Measurements from ENCODE around the gene AKAP8L. TPM values are rescaled to one million over a fixed set of nuclear protein-coding genes. Genes with fewer than 3 reads are reported as not detected.

The AKAP8L gene
- total RNA-seq, 2 donors from 2014 or later = 64.8 to 68.4 TPM

GRCh38 chr19:15453091-15453578 is 34.3 kb upstream of the AKAP8L start:
- Mint-ChIP-seq H3K27me3 (no peaks in the 10 kb centered on the region), H3K4me3 (no peak overlapping the region), H3K27ac (no peak overlapping the region), H3K9me3 (no peaks in the 10 kb centered on the region), H3K4me1 (peaks cover 24% of the 10 kb centered on the region), H3K36me3 (ENCODE audit: low read depth) (peaks cover 79% of the 10 kb centered on the region)
- ATAC-seq (replicated peaks) = no peak

- Mint-ChIP-seq H3K27ac (no peak overlapping the region), H3K4me3 (no peak overlapping the region), H3K4me1 (peaks cover 24% of the 10 kb centered on the region), H3K27me3 (no peaks in the 10 kb centered on the region), H3K9me3 (no peaks in the 10 kb centered on the region), H3K36me3 (ENCODE audit: low read depth) (peaks cover 73% of the 10 kb centered on the region)
- no peak for ATAC-seq (replicated peaks)
These were observed 33.6 kb upstream of the AKAP8L start for GRCh38 chr19:15452111-15453047.

GRCh38 chr19:15450528-15450890 is 31.7 kb upstream of the AKAP8L start:
- Mint-ChIP-seq H3K9me3 (no peaks in the 10 kb centered on the region), H3K4me3 (peak overlapping the region; percentile 73), H3K36me3 (ENCODE audit: low read depth) (peaks cover 58% of the 10 kb centered on the region), H3K4me1 (peaks cover 24% of the 10 kb centered on the region), H3K27me3 (no peaks in the 10 kb centered on the region), H3K27ac (peak overlapping the region; percentile 85)
- ATAC-seq (replicated peaks) = no peak

- peak within 1 kb of the TSS; percentile 73 for H3K4me3 Mint-ChIP-seq
- H3K9me3 Mint-ChIP-seq = no peaks in the 10 kb centered on the region
- peak within 1 kb of the TSS; percentile 85 for H3K27ac Mint-ChIP-seq
- ATAC-seq (replicated peaks) = peak; percentile 66
- H3K36me3 Mint-ChIP-seq (ENCODE audit: low read depth) = peaks cover 51% of the 10 kb centered on the region
- H3K4me1 Mint-ChIP-seq = peaks cover 24% of the 10 kb centered on the region
- H3K27me3 Mint-ChIP-seq = no peaks in the 10 kb centered on the region
These were observed 31.1 kb upstream of the AKAP8L start, which contains the start of gene WIZ for GRCh38 chr19:15449620-15450527. TSS of gene WIZ (minus strand) at chr19:15449956. CDS start at chr19:15448307, 1,649 bp downstream.

GRCh38 chr19:15448778-15449619 is 30.2 kb upstream of the AKAP8L start:
- ATAC-seq (replicated peaks) = no peak
- H3K36me3 Mint-ChIP-seq (ENCODE audit: low read depth) = peaks cover 43% of the 10 kb centered on the region
- H3K27me3 Mint-ChIP-seq = no peaks in the 10 kb centered on the region
- H3K27ac Mint-ChIP-seq = peak overlapping the region; percentile 28
- peak overlapping the region; percentile 65 for H3K4me3 Mint-ChIP-seq
- no peaks in the 10 kb centered on the region for H3K9me3 Mint-ChIP-seq
- H3K4me1 Mint-ChIP-seq = peaks cover 24% of the 10 kb centered on the region

GRCh38 chr19:15448044-15448777 is 29.4 kb upstream of the AKAP8L start:
- peak overlapping the region; percentile 28 for H3K27ac Mint-ChIP-seq
- H3K9me3 Mint-ChIP-seq = no peaks in the 10 kb centered on the region
- peaks cover 21% of the 10 kb centered on the region for H3K4me1 Mint-ChIP-seq
- no peaks in the 10 kb centered on the region for H3K27me3 Mint-ChIP-seq
- peak overlapping the region; percentile 65 for H3K4me3 Mint-ChIP-seq
- ATAC-seq (replicated peaks) = no peak
- peaks cover 35% of the 10 kb centered on the region for H3K36me3 Mint-ChIP-seq (ENCODE audit: low read depth)

GRCh38 chr19:15447057-15447456 is 28.3 kb upstream of the AKAP8L start:
- H3K4me3 Mint-ChIP-seq = no peak overlapping the region
- H3K27ac Mint-ChIP-seq = no peak overlapping the region
- no peak for ATAC-seq (replicated peaks)

GRCh38 chr19:15445807-15446376 is 27.1 kb upstream of the AKAP8L start:
- Mint-ChIP-seq H3K27ac (no peak overlapping the region), H3K4me3 (no peak overlapping the region), H3K27me3 (no peaks in the 10 kb centered on the region), H3K36me3 (ENCODE audit: low read depth) (peaks cover 14% of the 10 kb centered on the region), H3K9me3 (no peaks in the 10 kb centered on the region), H3K4me1 (peaks cover 14% of the 10 kb centered on the region)
- ATAC-seq (replicated peaks) = no peak

More at GRCh38 chr19:15447057-15447456, 28.3 kb upstream of the AKAP8L start:
- Mint-ChIP-seq H3K9me3 (no peaks in the 10 kb centered on the region), H3K36me3 (ENCODE audit: low read depth) (peaks cover 26% of the 10 kb centered on the region), H3K27me3 (no peaks in the 10 kb centered on the region), H3K4me1 (peaks cover 21% of the 10 kb centered on the region)

- no peak for ATAC-seq (replicated peaks)
- no peaks in the 10 kb centered on the region for H3K9me3 Mint-ChIP-seq
- peaks cover 7% of the 10 kb centered on the region for H3K4me1 Mint-ChIP-seq
- H3K27me3 Mint-ChIP-seq = no peaks in the 10 kb centered on the region
- H3K4me3 Mint-ChIP-seq = no peak overlapping the region
- peaks cover 8% of the 10 kb centered on the region for H3K36me3 Mint-ChIP-seq (ENCODE audit: low read depth)
- H3K27ac Mint-ChIP-seq = no peak overlapping the region
These were observed 26.4 kb upstream of the AKAP8L start for GRCh38 chr19:15445227-15445605.

GRCh38 chr19:15444505-15445226 is 25.9 kb upstream of the AKAP8L start:
- no peak overlapping the region for H3K27ac Mint-ChIP-seq
- H3K27me3 Mint-ChIP-seq = no peaks in the 10 kb centered on the region
- peaks cover 6% of the 10 kb centered on the region for H3K4me1 Mint-ChIP-seq
- ATAC-seq (replicated peaks) = no peak
- no peak overlapping the region for H3K4me3 Mint-ChIP-seq
- no peaks in the 10 kb centered on the region for H3K9me3 Mint-ChIP-seq
- H3K36me3 Mint-ChIP-seq (ENCODE audit: low read depth) = peaks cover 6% of the 10 kb centered on the region

GRCh38 chr19:15443838-15444237 is 25.1 kb upstream of the AKAP8L start:
- no peaks in the 10 kb centered on the region for H3K9me3 Mint-ChIP-seq

GRCh38 chr19:15443325-15443724 is 24.5 kb upstream of the AKAP8L start:
- H3K9me3 Mint-ChIP-seq = no peaks in the 10 kb centered on the region
- H3K4me3 Mint-ChIP-seq = no peak overlapping the region
- no peaks in the 10 kb centered on the region for H3K27me3 Mint-ChIP-seq
- H3K4me1 Mint-ChIP-seq = peaks cover under 1% of the 10 kb centered on the region
- ATAC-seq (replicated peaks) = no peak
- peak overlapping the region; percentile 6 for H3K27ac Mint-ChIP-seq
- H3K36me3 Mint-ChIP-seq (ENCODE audit: low read depth) = no peaks in the 10 kb centered on the region

More at GRCh38 chr19:15443838-15444237, 25.1 kb upstream of the AKAP8L start:
- peaks cover 6% of the 10 kb centered on the region for H3K4me1 Mint-ChIP-seq
- peaks cover 4% of the 10 kb centered on the region for H3K36me3 Mint-ChIP-seq (ENCODE audit: low read depth)
- no peaks in the 10 kb centered on the region for H3K27me3 Mint-ChIP-seq
- ATAC-seq (replicated peaks) = no peak
- no peak overlapping the region for H3K4me3 Mint-ChIP-seq
- peak overlapping the region; percentile 6 for H3K27ac Mint-ChIP-seq
